Activated CD8-positive, alpha-beta T cell treated with anti-CD3 and anti-CD28 coated beads for 36 hours (primary cell): ENCODE measurements around the gene SRSF4. TPM values are rescaled to one million over a fixed set of nuclear protein-coding genes. Genes with fewer than 3 reads are reported as not detected.

Source experiments
- ATAC-seq: fragments of 200-7000 bp; cut with Tn5 transposase; one replicate; pipeline ENCODE4 v1.10.0; 2021; ENCODE audit warnings: mild to moderate bottlenecking, moderate library complexity
- CTCF ChIA-PET: fragments of 350-600 bp; sonication (Branson Sonifier 250); formaldehyde crosslinking; loops from one replicate; lab custom pipeline; 2021; ENCODE audit warnings: antibody characterized with exemption; lab: Charles Lee
- POLR2A ChIA-PET: fragments of 350-600 bp; sonication (Branson Sonifier 250); formaldehyde crosslinking; loops from one replicate; lab custom pipeline; 2021; ENCODE audit warnings: antibody characterized with exemption; lab: Charles Lee
- DNase-seq: peaks from one replicate; pipeline ENCODE4 v3.0.0-alpha.2; 2020
- H3K27ac Mint-ChIP-seq: one replicate; pipeline ENCODE4 v1.8.0; 2021; ENCODE audit warnings: mild to moderate bottlenecking, mixed read lengths
- H3K27me3 Mint-ChIP-seq: one replicate; pipeline ENCODE4 v1.8.0; 2021; ENCODE audit warnings: mixed read lengths
- H3K36me3 Mint-ChIP-seq: one replicate; pipeline ENCODE4 v1.8.0; 2021; ENCODE audit warnings: low read depth, mixed read lengths
- H3K4me1 Mint-ChIP-seq: one replicate; pipeline ENCODE4 v1.8.0; 2021; ENCODE audit warnings: low read depth, mixed read lengths
- H3K4me3 Mint-ChIP-seq: one replicate; pipeline ENCODE4 v1.8.0; 2021; ENCODE audit warnings: mild to moderate bottlenecking, moderate library complexity, mixed read lengths
- H3K9me3 Mint-ChIP-seq: one replicate; pipeline ENCODE4 v1.8.0; 2021; ENCODE audit warnings: mixed read lengths
- CTCF ChIP-seq: fragments of 200-600 bp; IDR thresholded peaks from one replicate; pipeline ENCODE4 v1.8.0; 2022; ENCODE audit warnings: antibody characterized with exemption, mild to moderate bottlenecking
- intact Hi-C: fragments of 100-400 bp; cut with micrococcal nuclease; formaldehyde crosslinking; loops from one replicate; pipeline ENCODE4 v1.10.0; 2022
- total RNA-seq, 2 experiments: library from RNA; stranded (reverse); gene quantifications; one replicate each; pipeline ENCODE4 v1.2.3, GENCODE V29; 2021

Gene SRSF4
- total RNA-seq, 2 experiments from 2014 or later, result 121 to 123 TPM

DNA sequence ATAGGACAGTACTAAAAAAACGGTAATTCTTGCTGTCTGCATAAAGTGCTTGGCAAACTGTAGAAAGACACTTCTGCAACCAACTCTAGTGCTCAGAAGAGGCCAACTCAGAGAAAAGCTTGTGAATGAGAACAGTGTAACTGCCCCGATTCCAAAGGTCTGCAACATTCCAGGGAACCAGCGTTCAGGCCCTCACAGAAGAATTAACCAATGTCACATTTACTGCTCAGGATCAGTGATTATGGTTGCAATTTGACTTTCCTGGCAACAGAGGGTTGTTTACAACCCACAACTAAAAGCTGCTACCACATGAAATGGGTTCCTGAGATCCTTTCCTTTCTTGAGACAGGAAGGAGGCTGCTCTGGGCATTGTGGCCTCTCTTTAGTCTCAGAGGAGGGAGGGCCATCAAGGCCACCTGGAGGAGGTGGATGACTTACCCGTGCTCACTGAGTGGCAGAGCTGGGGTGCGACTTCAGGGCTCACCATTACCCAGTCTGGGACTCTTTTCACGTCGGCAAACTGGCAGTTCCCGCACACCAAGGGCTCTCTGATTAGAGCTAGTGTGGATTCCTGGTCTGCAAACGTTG, 15.3 kb downstream of the SRSF4 start:
- no peak for DNase-seq
- H3K27ac Mint-ChIP-seq, result peak overlapping the region; percentile 2
- H3K4me3 Mint-ChIP-seq, result no peak overlapping the region
- H3K9me3 Mint-ChIP-seq, result no peaks in the 10 kb centered on the region
- no peak for ATAC-seq
- H3K27me3 Mint-ChIP-seq, result no peaks in the 10 kb centered on the region
- peaks cover 51% of the 10 kb centered on the region for H3K36me3 Mint-ChIP-seq
- no peak for TF ChIP-seq CTCF
- peaks cover 65% of the 10 kb centered on the region for H3K4me1 Mint-ChIP-seq
- CTCF ChIA-PET, result interaction anchor here (0.9 to 2.7 kb wide), 4 partner anchors 15 to 285 kb away, joined by 3 to 12 read pairs (median 4); partner anchors contain the start of gene SRSF4
- intact Hi-C loops, result no loop called here
- POLR2A ChIA-PET, result interaction anchor here (0.7 to 3.2 kb wide), 6 partner anchors 8 to 282 kb away, joined by 3 to 23 read pairs (median 3); partner anchors contain the start of gene SRSF4

GRCh38 chr1:29164588-29164987, 17.1 kb downstream of the SRSF4 start:
- Mint-ChIP-seq H3K27ac (no peak overlapping the region), H3K27me3 (no peaks in the 10 kb centered on the region), H3K4me1 (peaks cover 54% of the 10 kb centered on the region), H3K9me3 (no peaks in the 10 kb centered on the region), H3K36me3 (peaks cover 47% of the 10 kb centered on the region), H3K4me3 (no peak overlapping the region)
- POLR2A ChIA-PET, result no interaction called here
- DNase-seq (no peak), ATAC-seq (no peak)
- TF ChIP-seq CTCF, result no peak
- CTCF ChIA-PET, result interaction anchor here (1.8 kb wide), 1 partner anchor 17 kb away, joined by 4 read pairs; the partner anchor contains the start of gene SRSF4
- intact Hi-C loops, result no loop called here

DNA sequence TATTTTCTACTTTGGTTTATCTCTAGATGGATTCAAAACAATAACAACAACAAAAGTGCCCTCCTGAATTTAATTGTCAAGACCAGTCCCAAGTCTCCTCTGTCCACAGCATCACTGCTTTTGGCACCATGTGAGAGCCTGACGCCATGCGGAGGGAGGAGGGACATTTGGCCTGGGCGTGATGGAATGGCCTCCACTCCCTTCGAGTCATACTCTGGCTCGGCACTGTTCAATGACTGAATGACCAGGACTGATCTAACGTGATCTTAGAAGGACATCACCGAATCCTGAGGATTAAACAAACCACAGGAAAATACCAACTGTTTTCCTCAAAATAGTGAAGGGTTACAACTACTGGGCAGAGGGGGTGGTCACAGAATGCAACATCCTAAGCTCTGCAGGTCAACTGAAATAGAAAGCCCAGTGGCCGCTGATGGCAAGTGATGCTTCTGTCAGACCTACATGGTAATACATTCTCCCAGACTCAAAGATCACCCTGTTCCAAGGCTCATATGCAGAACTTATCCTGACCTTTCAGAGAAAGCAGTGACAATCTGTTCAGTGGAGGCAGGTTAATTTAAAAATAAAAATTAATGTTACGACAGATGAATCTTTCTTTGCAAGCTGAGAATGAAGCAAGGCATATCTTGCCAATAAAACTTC, 19.1 kb downstream of the SRSF4 start:
- H3K4me3 Mint-ChIP-seq, result no peak overlapping the region
- H3K36me3 Mint-ChIP-seq, result peaks cover 49% of the 10 kb centered on the region
- no peak for TF ChIP-seq CTCF
- H3K27ac Mint-ChIP-seq, result no peak overlapping the region
- CTCF ChIA-PET, result interaction anchor here (1.0 to 1.8 kb wide), 5 partner anchors 19 to 286 kb away, joined by 3 to 5 read pairs (median 3); partner anchors contain the start of gene SRSF4
- H3K4me1 Mint-ChIP-seq, result peaks cover 42% of the 10 kb centered on the region
- ATAC-seq, result no peak
- no peaks in the 10 kb centered on the region for H3K9me3 Mint-ChIP-seq
- DNase-seq, result no peak
- H3K27me3 Mint-ChIP-seq, result no peaks in the 10 kb centered on the region
- POLR2A ChIA-PET, result interaction anchor here (0.7 kb wide), 1 partner anchor 8 kb away, joined by 3 read pairs; no protein-coding TSS in a partner anchor
- intact Hi-C loops, result no loop called here

DNA sequence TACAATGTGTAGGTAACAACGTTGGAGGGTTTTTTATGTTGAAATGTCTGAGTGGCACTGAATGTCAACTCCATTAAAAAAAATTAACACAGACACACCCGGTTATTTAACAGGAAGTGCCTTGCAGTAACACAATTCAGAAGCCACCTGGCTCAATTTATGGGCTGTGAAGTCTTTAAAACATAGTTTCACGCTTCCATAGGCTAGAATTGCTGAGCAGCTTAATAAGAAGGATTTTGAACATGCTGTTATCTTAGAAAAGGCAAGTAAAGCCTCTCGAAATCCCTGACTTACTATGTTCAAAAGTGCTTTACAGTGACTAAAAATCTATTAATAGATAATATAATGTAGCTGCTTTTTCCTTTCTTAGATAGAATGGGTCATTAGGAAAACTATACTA, 19.7 kb downstream of the SRSF4 start:
- POLR2A ChIA-PET, result interaction anchor here (0.9 kb wide), 1 partner anchor 8 kb away, joined by 3 read pairs; no protein-coding TSS in a partner anchor
- no peak overlapping the region for H3K4me3 Mint-ChIP-seq
- DNase-seq, result no peak
- intact Hi-C loops, result no loop called here
- peaks cover 39% of the 10 kb centered on the region for H3K4me1 Mint-ChIP-seq
- no peaks in the 10 kb centered on the region for H3K27me3 Mint-ChIP-seq
- H3K9me3 Mint-ChIP-seq, result no peaks in the 10 kb centered on the region
- CTCF ChIA-PET, result interaction anchor here (1.1 to 1.4 kb wide), 2 partner anchors 280 to 285 kb away, joined by 3 read pairs; no protein-coding TSS in a partner anchor
- peaks cover 49% of the 10 kb centered on the region for H3K36me3 Mint-ChIP-seq
- no peak for TF ChIP-seq CTCF
- no peak overlapping the region for H3K27ac Mint-ChIP-seq
- ATAC-seq, result no peak

GRCh38 chr1:29159773-29160172, 21.9 kb downstream of the SRSF4 start:
- no peak for DNase-seq
- no peaks in the 10 kb centered on the region for H3K27me3 Mint-ChIP-seq
- ChIA-PET CTCF (interaction anchor here (1.0 to 1.4 kb wide), 2 partner anchors 22 to 43 kb away, joined by 4 read pairs; partner anchors contain the start of gene SRSF4), POLR2A (no interaction called here)
- no peak overlapping the region for H3K27ac Mint-ChIP-seq
- intact Hi-C loops, result no loop called here
- no peak overlapping the region for H3K4me3 Mint-ChIP-seq
- peaks cover 49% of the 10 kb centered on the region for H3K36me3 Mint-ChIP-seq
- ATAC-seq, result no peak
- no peaks in the 10 kb centered on the region for H3K9me3 Mint-ChIP-seq
- H3K4me1 Mint-ChIP-seq, result peaks cover 25% of the 10 kb centered on the region
- no peak for TF ChIP-seq CTCF
